ENCODE data around the gene VAV3. TPM values are rescaled to one million over a fixed set of nuclear protein-coding genes. Genes with fewer than 3 reads are reported as not detected.

The VAV3 gene
- total RNA-seq, 1 experiment from 2014 or later = not detected

GRCh38 chr1:107991371-107992066 is 26.5 kb upstream of the VAV3 start:
- RAD21 ChIA-PET (ENCODE audit: low non-redundant PET in 1 of 2, low total read pairs in 2 of 2, uncharacterized antibody in 2 of 2, unreplicated experiment in 2 of 2) = no interaction called here
- Histone ChIP-seq H3K9ac (ENCODE audit: low read length) (no peak overlapping the region), H3K9me2 (ENCODE audit: insufficient read depth) (no peaks in the 10 kb centered on the region), H3K27me3 (ENCODE audit: insufficient read depth, low read length) (no peaks in the 10 kb centered on the region), H3K9me3 (ENCODE audit: control insufficient read depth in 1 of 2, insufficient read depth in 1 of 2, low read depth in 1 of 2, low read length in 2 of 2) (no peaks in the 10 kb centered on the region), H3K27ac (ENCODE audit: low read depth, low read length) (no peak overlapping the region), H3K79me2 (ENCODE audit: insufficient read depth, low read length) (no peaks in the 10 kb centered on the region), H3K4me3 (replicated peaks in 1 of 2; ENCODE audit: low read depth in 1 of 2, low read length in 2 of 2) (no peak overlapping the region), H2AFZ (ENCODE audit: low read depth, low read length, poor library complexity, severe bottlenecking) (no peak overlapping the region), H4K20me1 (ENCODE audit: insufficient read depth) (no peaks in the 10 kb centered on the region), H3K4me2 (ENCODE audit: low read length) (no peak overlapping the region), H3K4me1 (ENCODE audit: control insufficient read depth in 1 of 2, insufficient read depth in 2 of 2, low read length in 2 of 2) (no peaks in the 10 kb centered on the region), H3K36me3 (ENCODE audit: control insufficient read depth in 1 of 2, insufficient read depth in 2 of 2, low read length in 2 of 2) (no peaks in the 10 kb centered on the region)
- intact Hi-C loops (cut with micrococcal nuclease) = no loop called here
- POLR2A ChIA-PET = no interaction called here
- TF ChIP-seq CTCF (IDR thresholded peaks at IDR 0.05 in 2 of 3, conservative IDR thresholded peaks at IDR 0.05 in 1 of 3; ENCODE audit: borderline replicate concordance in 1 of 3, insufficient read depth in 1 of 3, low read depth in 2 of 3, low read length in 2 of 3) (no peak), JUND (IDR thresholded peaks at IDR 0.05) (no peak), YY1 (IDR thresholded peaks at IDR 0.05; ENCODE audit: extremely low read depth, insufficient replicate concordance, low read depth, low read length) (no peak), POLR2A (IDR thresholded peaks at IDR 0.05; ENCODE audit: borderline replicate concordance, extremely low read depth, insufficient read depth, insufficient read length) (no peak), ELF1 (IDR thresholded peaks at IDR 0.05; ENCODE audit: borderline replicate concordance, low read depth) (no peak), ZFX (IDR thresholded peaks at IDR 0.05) (no peak), EZH2 (IDR thresholded peaks at IDR 0.05) (no peak), EZH2phosphoT487 (IDR thresholded peaks at IDR 0.05; ENCODE audit: borderline replicate concordance) (no peak), SRF (IDR thresholded peaks at IDR 0.05; ENCODE audit: low read depth) (no peak), CBX3 (IDR thresholded peaks at IDR 0.05; ENCODE audit: low read depth) (no peak), POLR2AphosphoS5 (IDR thresholded peaks at IDR 0.05; ENCODE audit: low read depth, low read length) (no peak), TCF7L2 (IDR thresholded peaks at IDR 0.05; ENCODE audit: borderline replicate concordance, extremely low read depth, insufficient read depth, insufficient read length) (no peak), SP1 (IDR thresholded peaks at IDR 0.05; ENCODE audit: low read depth) (no peak)
- DNase-seq (ENCODE audit: low read depth, low spot score) = no peak
- CTCF ChIA-PET = no interaction called here
- no peak for ATAC-seq
- BruUV-seq (replicated peaks) = no TSS peak
